ACHN (cell line): ENCODE results near the gene RAB11FIP3.
"Not testable (repeated sequence)": the region's sequence is repeated elsewhere in the genome, so short reads cannot be mapped to it uniquely, and the experiment has no call there.

ENCODE experiments used
- DNase-seq: peaks from one replicate; pipeline ENCODE4 v3.0.0-alpha.2; 2015
- in situ Hi-C: cut with HindIII; loops from 2 replicates; pipeline ENCODE4 v1.10.0; 2017; ENCODE audit warnings: low sequenced_read_pairs, low pct_ligation_motif_present, low pct_unique_long_range_greater_than_20kb

Gene RAB11FIP3, protein sequence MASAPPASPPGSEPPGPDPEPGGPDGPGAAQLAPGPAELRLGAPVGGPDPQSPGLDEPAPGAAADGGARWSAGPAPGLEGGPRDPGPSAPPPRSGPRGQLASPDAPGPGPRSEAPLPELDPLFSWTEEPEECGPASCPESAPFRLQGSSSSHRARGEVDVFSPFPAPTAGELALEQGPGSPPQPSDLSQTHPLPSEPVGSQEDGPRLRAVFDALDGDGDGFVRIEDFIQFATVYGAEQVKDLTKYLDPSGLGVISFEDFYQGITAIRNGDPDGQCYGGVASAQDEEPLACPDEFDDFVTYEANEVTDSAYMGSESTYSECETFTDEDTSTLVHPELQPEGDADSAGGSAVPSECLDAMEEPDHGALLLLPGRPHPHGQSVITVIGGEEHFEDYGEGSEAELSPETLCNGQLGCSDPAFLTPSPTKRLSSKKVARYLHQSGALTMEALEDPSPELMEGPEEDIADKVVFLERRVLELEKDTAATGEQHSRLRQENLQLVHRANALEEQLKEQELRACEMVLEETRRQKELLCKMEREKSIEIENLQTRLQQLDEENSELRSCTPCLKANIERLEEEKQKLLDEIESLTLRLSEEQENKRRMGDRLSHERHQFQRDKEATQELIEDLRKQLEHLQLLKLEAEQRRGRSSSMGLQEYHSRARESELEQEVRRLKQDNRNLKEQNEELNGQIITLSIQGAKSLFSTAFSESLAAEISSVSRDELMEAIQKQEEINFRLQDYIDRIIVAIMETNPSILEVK

DNA sequence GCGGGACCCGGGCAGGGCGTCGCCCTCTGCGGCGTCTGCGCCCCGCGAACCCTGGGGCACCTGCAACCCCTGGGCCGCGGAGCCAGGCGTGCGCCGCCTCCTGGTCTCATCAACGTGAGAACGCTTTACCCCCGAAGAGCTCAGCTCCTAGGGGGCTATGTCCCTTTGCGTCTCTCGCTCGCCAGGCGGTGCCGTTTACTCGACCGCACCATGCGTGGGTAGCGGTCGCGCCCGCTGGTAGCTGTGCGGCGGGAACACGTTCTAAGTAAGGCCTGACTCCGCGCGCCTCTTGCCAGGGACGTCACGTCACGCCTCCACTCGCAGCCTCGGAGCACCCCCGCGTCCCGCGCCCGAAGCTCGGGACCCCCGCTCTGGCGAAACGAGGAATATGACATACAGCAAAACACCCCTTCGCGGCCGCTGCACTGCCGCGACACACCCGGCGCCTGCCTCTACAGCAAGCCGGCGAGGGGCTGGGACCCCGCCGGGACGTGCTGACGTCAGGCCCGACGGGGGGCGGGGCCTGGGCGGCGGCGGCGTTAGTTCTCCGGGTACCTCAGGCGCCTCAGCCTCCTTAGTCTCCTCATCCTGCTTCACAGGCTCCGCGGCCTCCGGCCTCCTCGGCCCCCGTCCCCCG lies at the start of gene RAB11FIP3:
Gene RAB11FIP3 (plus strand): TSS at position 568 of the 637 bp plus-strand sequence. CDS start 358 bp downstream, outside the sequence.
- in situ Hi-C loops: no loop called here
- peak; percentile 80 for DNase-seq

DNA sequence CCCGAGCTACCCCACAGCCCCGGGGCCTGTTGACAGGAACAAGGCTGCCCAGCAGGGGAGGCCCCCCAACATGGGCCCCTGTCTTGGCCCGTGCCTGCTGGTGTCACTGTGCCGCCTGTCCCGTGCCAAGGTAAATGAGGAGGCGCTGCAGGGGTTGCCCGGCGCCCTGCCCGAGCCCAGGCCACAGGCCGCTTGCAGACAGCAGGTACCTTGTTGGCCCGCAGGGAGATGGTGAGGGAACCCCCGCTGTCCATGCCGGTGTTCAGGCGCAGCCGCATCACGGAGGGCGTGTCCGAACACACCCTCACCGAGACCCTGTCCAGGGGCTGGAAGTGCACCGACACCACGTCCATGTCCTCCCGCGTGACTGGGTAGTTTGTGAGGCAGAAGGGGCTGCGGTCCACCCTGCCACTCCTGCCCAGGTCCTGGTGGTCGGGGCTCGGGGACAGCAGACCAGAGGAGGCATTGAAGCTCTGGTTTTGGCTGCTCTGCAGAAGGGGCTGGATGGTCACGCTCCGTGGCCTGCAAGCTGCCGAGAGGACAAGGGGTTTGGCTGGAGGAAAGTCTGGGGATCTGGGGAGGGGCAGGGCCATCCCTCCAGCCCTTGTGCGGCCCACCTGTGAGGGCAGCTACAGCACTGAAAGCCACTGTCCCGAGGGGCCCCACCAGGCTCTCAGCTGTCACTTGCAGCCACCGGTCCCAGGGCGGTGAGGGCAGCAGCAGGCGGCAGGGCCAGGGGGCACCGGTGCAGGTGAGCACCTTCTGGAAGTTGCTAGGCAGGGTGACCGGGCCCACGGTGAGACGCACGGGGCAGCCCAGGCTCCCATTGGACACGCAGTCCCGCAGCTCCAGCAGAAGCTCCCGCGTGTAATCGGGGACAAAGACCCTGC lies 49.3 kb upstream of the RAB11FIP3 start:
- DNase-seq: no peak
- in situ Hi-C loops: no loop called here

DNA sequence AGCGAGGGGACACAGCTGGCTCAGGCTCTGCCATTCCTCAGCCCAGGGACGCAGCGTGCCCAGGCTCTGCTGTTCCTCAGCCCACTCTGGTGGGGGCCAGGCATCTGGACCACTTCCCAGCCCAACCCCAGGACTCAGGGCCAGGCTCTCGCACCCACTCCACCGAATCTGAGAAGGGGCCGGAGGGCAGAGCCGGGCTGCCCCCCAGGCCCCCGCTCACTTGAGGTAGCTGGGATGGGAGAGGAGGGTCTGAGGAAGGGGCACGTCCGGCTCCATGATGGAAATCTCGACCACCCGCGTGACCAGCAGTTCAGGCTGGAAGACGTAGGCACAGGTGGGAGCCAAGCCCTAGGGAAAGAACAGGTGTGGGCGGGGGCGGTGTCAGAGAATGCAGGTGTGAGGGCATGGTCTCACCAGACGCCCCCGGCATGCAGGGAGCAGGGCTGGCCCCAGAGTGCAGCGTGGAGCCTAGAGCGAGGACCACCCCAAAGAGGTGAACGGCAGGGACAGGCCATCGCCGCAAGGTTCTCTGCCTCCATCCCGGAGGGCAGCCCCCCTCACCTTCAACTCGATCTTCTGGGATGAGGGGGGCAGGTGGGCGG lies 48.5 kb upstream of the RAB11FIP3 start:
- no peak for DNase-seq
- in situ Hi-C loops: no loop called here

DNA sequence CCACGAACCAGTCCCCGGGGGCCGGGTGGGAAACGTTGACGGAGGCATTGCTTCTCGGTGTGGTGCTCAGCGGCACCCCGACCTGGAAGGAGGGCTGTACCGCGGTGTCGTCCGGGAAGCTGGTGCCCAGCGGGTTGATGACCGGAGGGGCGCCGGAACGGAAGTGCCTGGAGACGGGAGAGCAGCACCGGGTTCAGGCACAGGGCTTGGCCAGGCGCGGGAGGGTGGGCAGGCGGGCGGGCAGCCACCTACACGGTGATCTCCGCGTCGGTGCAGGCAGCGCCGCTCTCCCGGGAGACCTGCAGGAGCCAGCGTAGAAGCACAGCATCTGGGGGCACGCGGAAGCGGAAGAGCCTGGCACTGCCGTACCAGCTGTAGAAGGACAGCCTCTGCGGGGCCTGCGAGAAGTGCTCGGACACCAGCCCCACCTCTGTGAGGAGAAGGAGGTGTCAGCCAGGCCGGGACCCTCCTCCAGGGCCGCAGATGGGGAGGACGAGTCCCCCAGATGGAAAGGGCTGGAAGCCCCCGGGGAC lies 48.0 kb upstream of the RAB11FIP3 start:
- in situ Hi-C loops: no loop called here
- DNase-seq: no peak

DNA sequence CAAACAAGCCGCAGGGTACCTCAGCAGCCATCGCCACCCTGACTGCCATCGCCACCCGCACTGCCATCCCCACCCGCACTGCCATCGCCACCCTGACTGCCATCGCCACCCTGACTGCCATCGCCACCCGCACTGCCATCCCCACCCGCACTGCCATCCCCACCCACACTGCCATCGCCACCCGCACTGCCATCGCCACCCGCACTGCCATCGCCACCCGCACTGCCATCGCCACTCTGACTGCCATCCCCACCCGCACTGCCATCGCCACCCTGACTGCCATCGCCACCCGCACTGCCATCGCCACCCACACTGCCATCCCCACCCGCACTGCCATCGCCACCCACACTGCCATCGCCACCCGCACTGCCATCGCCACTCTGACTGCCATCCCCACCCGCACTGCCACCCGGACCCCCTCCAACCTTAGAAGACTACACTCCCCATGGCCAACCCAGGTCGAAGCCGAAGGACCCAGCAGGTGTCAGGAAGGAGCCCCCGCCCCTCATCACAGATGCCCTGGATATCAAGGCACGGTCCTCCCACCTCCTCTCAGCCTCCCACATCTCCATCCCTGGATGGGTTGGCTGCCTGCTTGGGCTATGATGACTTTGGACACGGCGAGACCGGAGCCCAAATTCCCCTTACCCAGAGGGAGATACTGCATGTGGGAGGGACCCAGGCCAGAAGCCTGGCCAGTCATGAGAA lies 47.2 kb upstream of the RAB11FIP3 start:
- DNase-seq, in situ Hi-C loops: not testable (repeated sequence)

DNA sequence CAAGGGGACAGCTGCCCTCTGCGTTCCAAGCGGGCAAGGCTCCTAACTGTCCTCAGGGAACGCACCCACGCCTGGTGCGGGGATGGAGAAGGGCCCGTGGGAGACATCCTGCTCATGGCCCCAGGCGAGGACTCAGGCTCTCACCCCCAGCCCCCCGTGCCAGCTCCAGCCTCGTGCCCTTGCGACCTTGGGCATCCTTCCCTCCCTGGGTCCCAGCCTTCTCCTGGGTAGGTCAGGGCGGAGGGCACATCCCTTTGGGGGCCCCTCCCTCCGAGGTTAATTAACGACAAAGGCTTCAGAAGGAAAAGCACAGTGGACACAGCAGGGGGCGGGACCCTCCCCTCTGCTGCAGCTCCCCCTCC lies 46.6 kb upstream of the RAB11FIP3 start:
- in situ Hi-C loops: no loop called here
- no peak for DNase-seq

DNA sequence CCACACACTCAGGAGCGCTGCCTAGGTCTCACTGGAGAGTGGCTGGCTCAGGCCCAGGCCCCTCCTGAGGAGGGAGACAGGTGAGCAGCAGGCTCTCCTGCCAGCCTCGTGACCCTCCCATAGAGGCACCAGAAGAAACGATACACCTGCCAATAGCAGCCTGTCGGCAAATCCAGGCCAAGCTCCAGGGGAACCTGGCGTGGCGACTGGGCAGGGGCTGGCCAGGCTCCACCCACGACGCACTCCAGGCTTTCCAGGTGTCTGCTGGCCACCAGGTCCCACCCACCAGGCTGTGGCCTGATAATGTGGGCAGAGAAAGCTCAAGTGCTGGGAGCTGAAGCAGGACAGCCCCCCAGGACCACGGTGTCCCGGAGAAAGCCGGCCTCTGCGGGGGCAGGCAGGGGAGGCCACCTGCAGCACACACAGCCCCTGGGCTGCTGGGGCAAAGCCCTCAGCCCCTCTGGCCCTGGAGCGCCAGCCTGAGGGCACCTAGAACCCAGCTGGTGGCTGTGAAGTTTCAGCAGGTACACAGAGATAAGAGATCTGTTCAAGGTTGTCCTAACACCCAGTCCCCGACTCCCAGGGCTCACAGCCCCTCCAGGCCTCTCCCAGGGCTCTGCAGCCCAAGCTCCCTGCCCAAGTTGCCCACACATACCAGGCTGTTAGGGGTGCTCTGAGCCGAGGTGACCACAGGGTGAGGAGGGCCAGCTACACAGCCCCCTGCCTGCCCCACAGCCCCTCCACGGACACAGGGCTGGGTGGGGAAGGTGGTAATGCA lies 46.1 kb upstream of the RAB11FIP3 start:
- DNase-seq: no peak
- in situ Hi-C loops: no loop called here

DNA sequence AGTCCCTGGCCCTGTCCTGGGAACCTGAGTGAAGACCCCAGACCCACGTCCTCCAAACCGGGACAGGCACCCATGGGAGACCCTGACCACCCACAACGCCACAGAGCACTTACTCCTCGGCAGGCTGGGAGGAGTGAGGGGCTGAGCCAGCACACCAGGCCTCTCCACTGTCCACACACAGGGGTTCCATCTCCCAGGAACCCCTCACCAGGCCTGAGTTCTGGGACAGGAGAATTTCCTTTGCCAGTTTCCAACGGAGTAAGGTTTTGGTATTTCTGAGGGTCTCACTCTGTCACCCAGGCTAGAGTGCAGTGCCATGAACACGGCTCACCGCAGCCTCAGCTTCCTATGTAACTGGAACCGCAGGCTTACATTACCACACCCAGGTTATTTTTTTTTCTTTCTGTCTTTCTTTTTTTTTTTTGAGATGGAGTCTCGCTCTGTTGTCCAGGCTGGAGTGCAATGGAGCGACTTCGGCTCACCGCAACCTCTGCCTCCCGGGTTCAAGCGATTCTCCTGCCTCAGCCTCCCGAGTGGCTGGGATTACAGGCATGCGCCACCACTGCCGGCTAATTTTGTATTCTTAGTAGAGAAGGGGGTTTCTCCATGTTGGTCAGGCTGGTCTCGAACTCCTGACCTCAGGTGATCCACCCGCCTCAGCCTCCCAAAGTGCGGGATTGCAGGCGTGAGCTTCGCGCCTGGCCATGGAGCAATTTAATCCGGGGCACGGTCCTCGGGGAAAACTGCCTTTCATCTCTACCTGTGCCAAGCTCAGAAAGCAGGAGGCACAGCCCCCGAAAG lies 45.3 kb upstream of the RAB11FIP3 start:
- no peak for DNase-seq
- in situ Hi-C loops: no loop called here

DNA sequence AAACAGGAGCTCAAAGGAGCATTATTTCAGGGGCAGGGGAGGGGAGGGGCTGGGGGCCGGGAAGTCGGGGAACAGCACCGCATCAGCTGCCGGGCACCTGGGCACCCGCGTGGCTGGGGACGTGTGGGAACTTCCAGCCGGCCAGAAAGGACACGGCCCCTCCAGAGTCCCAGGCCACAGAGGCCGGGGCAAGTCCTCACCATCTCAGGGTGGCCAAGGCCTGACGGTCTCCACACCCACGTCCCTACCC lies 44.8 kb upstream of the RAB11FIP3 start:
- in situ Hi-C loops: no loop called here
- DNase-seq: no peak

DNA sequence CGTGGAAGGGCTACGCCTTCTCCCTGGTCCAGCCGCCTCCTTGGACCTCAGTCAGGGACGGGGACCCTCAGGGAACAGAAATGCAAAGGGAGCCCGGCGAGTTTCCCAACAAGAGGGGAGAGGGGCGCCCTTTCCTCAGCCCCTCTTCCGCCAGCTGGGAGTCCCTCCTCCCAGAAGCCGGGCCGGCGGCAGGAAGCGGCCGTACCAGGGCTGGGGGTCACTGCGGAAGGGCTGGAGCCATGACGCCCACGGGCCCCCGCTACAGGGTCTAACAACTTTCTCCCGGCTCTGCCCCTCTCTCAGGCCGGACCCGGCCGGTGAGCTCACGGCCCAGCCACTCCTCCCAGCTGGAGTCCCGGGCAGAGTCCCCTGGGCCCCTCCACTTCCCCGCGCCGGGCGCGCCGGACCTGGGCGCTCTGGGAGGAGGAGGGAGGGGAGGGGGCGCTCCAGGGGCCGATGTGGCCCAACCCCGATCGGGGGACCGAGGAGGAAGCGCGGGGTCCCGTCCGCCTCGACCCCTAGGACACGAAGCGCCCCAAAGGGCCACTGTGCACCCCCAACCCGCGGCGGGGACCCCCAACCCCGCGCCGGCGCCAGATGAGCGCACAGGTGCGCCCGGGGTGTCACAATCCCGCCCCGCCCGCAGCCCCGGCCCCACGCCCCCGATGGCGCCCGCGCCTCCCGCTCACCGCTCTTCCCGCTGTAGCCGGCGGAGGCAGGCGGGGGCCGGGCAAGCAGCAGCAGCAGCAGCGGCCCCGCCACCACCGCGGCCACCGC lies 44.2 kb upstream of the RAB11FIP3 start:
- peak; percentile 59 for DNase-seq
- in situ Hi-C loops: no loop called here

DNA sequence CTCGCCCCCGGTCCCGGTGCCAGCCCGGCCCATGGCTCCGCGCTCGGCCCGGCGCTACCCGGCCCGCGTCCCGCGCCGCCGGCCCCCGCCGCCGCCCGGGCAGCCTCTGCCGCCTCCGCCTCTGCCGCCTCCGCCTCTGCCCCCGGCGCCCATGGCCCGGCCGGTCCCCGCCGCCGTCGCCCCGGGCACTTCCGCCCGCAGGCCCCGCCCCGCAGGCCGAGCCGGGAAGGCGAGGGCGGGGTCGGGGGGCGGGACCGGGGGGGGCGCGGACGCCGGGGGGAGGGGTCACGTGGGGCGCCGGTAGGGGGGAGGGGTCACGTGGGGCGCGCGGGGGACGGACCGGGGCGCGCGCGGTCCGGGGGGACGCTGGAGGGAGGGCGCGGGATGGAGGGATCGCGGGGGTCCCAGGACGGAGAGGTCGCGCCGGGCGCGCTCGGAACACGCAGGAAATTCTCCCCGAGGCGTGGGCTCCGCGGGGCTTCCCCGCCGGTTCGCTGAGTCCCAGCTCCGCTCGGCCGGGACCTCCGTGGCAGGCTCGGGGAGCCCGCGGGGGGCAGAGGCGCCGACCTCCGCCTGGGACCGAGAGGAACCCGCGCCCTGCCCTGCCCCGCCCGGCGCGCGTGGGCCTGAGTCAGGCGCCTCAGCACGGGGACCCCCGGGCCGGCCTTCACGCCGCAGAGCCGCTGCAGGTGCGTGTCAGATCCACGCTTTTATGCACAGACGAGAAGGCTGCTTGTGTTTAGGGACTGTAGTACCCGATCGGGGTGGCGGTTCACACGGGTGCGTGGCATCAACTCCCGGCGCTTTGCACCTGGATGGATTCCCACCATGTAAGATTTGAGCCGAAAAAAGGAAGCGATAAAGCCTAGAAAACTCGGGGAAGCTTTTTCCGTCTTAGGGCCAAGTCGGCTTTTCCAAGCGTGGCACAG lies 43.4 kb upstream of the RAB11FIP3 start, which contains the start of gene PGAP6:
Gene PGAP6 (minus strand): TSS at position 190 of the 929 bp plus-strand sequence. CDS start 157 bp downstream, at position 33.
- in situ Hi-C loops: no loop called here

DNA sequence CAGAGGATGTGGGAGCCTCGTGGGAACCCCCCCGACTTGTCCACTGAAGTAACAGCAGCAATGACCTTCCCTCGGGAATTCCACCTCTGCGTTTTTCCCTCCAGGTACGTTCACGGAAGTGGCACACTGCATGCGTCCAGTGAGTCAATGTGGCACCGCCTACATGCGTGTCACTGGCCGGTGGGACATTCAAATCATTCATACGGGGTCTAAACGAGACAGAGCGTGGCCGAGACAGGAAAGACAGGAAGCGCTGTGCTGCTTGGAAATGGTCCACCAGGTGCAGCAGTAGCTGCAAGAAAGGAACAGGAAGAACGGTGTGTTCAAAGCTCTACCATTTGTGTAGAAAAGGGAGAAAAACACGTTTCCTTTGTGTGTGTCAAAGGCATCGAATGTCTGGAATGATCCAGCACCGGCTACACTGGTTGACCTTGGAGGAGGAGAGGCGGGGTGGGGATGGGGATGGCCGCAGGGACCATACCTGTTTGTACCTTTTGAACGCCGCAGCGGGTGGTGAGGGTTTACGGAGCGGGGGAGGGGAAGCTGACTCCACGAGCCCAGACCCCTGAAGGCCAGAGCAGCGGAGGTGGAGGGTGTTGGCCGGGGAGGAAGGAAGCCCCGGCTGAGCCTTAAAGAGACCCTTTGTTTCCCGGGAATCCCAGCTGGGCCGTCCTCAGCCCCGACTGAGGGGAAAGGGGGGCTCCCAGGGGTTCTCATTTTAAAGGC lies 42.0 kb upstream of the RAB11FIP3 start:
- no peak for DNase-seq

More for the DNA sequence above, 43.4 kb upstream of the RAB11FIP3 start, which contains the start of gene PGAP6:
- DNase-seq: peak; percentile 76

DNA sequence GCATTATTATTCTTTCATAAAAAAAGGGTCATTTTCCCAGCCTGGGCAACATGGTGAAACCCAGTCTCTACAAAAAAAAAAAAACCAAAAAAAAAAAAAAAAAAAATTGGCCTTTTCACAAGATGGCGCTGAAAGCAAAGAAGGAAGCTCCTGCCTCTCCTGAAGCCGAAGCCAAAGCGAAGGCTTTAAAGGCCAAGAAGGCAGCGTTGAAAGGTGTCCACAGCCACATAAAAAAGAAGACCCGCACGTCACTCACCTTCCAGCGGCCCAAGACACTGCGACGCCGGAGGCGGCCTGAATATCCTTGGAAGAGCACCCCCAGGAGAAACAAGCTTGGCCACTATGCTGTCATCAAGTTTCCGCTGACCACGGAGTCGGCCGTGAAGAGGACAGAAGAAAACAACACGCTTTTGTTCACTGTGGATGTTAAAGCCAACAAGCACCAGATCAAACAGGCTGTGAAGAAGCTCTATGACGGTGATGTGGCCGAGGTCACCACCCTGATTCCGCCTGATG lies 38.8 kb upstream of the RAB11FIP3 start:
- in situ Hi-C loops: no loop called here
- DNase-seq: peak; percentile 31

More for the DNA sequence above, 42.0 kb upstream of the RAB11FIP3 start:
- in situ Hi-C loops: no loop called here
